Breast epithelium (tissue), 3 donors: ENCODE measurements around the gene HACD3.

Experiments used
- CTCF ChIP-seq, 3 donors: fragments of 450-650 bp; IDR thresholded peaks; one replicate each; pipeline ENCODE4 v1.5.1; 2016 to 2017; ENCODE audit warnings: antibody characterized with exemption in 3 of 3, mild to moderate bottlenecking in 3 of 3, moderate library complexity in 3 of 3
- POLR2AphosphoS5 ChIP-seq, 3 donors: sonication (generic); formaldehyde crosslinking; IDR thresholded peaks; one replicate each; pipeline ENCODE4 v1.6.1; 2017; ENCODE audit warnings: antibody characterized with exemption in 3 of 3

GRCh38 chr15:65603134-65603533 lies 72.9 kb downstream of the HACD3 start:
- TF ChIP-seq CTCF (IDR thresholded peaks at IDR 0.05) (no peak), POLR2AphosphoS5 (IDR thresholded peaks at IDR 0.05) (no peak)
